ENCODE data around the gene TICRR. TPM values are rescaled to one million over a fixed set of nuclear protein-coding genes. Genes with fewer than 3 reads are reported as not detected.

The TICRR gene
- total and polyA plus RNA-seq, 2 of the 4 experiments (the other 2 are of a cell fraction) = 3.0 to 4.2 TPM

DNA sequence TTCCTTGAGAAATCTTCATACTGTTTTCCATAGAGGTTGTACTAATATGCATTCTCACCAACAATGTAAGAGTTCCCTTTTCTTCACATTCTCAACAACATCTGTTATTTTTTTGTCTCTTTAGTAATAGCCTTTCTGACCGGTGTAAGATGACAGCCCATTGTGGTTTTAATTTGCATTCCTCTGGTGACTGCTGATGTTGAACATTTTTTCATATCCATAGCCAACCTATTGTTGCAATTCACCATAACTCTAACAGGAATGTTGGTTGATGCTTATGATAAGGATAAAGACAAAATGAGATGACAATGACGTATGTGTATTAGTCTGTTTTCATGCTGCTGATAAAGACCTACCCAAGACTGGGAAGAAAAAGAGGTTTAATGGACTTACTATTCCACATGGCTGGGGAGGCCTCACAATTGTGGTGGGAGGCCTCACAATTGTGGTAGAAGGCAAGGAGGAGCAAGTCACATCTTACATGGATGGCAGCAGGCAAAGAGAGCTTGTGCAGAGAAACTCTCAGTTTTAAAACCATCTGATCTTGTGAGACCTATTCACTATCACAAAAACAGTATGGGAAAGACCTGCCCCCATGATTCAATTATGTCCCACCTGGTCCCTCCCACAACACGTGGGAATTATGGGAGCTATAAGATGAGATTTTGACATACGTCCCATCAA, 41.3 kb upstream of the TICRR start:
- no TSS peak for BruUV-seq (replicated peaks)
- TF ChIP-seq MAZ (IDR thresholded peaks at IDR 0.05; ENCODE audit: borderline replicate concordance, low read depth, low read length) (no peak), SMC3 (IDR thresholded peaks at IDR 0.05; ENCODE audit: low read depth, low read length) (no peak)
- in situ Hi-C loops (cut with MboI; ENCODE audit: low sequenced_read_pairs) = no loop called here

More for the DNA sequence above, 41.3 kb upstream of the TICRR start:
- no peak overlapping the region for H3K23ac ChIP-seq (ENCODE audit: low read depth, low read length)
- no peak overlapping the region for H2AK9ac ChIP-seq (replicated peaks; ENCODE audit: low read depth, low read length, poor library complexity)
- no peak overlapping the region for H3K56ac ChIP-seq (ENCODE audit: extremely low read depth, insufficient read depth, low read length)
- H2AK5ac ChIP-seq (ENCODE audit: low read depth, low read length) = no peak overlapping the region
- no peak overlapping the region for H4K91ac ChIP-seq (ENCODE audit: insufficient read depth, low read depth, low read length)
- no peak overlapping the region for H4K5ac ChIP-seq (ENCODE audit: low read depth, low read length)
- H3K27ac ChIP-seq (ENCODE audit: insufficient read depth, low read length) = no peak overlapping the region
- H3K4me3 ChIP-seq (ENCODE audit: insufficient read depth, low read depth, low read length) = no peak overlapping the region
- peaks cover 4% of the 10 kb centered on the region; the same call in 1 of the 2 replicates for H3K27me3 ChIP-seq (ENCODE audit: control insufficient read depth, insufficient read depth, low read length)
- H2BK5ac ChIP-seq (ENCODE audit: low read depth, low read length, poor library complexity, severe bottlenecking) = no peak overlapping the region
- CTCF ChIA-PET = no interaction called here
- no peaks in the 10 kb centered on the region for H3K9me1 ChIP-seq (ENCODE audit: insufficient read depth, low read length)
- H3K9me3 ChIP-seq (ENCODE audit: control insufficient read depth, insufficient read depth, low read length) = 0 out of 2 replicates have a peak, but pooled peaks cover 3% of the 10 kb centered on the region
- H2BK15ac ChIP-seq (ENCODE audit: low read depth, low read length) = no peak overlapping the region
- no peak for ATAC-seq (ENCODE audit: low read depth)
- no peaks in the 10 kb centered on the region for H4K20me1 ChIP-seq (ENCODE audit: insufficient read depth, low read length)
- no peaks in the 10 kb centered on the region for H3K4me1 ChIP-seq (ENCODE audit: control insufficient read depth, insufficient read depth, low read length)
- no peak overlapping the region for H2BK20ac ChIP-seq (ENCODE audit: low read depth, low read length)
- H2BK120ac ChIP-seq (ENCODE audit: low read depth, low read length) = no peak overlapping the region
- no peak overlapping the region for H3K14ac ChIP-seq (replicated peaks; ENCODE audit: low read depth, low read length)
- dilution Hi-C loops (cut with HindIII; ENCODE audit: low sequenced_read_pairs, unreplicated experiment) (no loop called here), intact Hi-C loops (cut with micrococcal nuclease) (no loop called here)
- no peak overlapping the region for H3K9ac ChIP-seq (ENCODE audit: low read depth, low read length)
- no peaks in the 10 kb centered on the region for H3K36me3 ChIP-seq (ENCODE audit: control insufficient read depth, insufficient read depth, low read length)
- H4K8ac ChIP-seq (ENCODE audit: low read depth in 2 of 2, low read length in 2 of 2) = no peak overlapping the region
- no peak overlapping the region for H3K18ac ChIP-seq (ENCODE audit: low read depth, low read length)
- no CpG with 5 or more reads among the region's 4 CpGs for WGBS, 2 experiments (ENCODE audit: extremely low coverage in 2 of 2, insufficient read length in 1 of 2)
- H3K4me2 ChIP-seq (ENCODE audit: low read depth, low read length) = no peak overlapping the region
- no peaks in the 10 kb centered on the region for H3K79me1 ChIP-seq (ENCODE audit: low read depth in 1 of 2, low read length in 2 of 2)
- H2AFZ ChIP-seq (replicated peaks; ENCODE audit: low read length, poor library complexity) = no peak overlapping the region
- POLR2A ChIA-PET (ENCODE audit: unreplicated experiment) = no interaction called here
- H3K4ac ChIP-seq (ENCODE audit: low read depth, low read length) = no peak overlapping the region
- DNase-seq = no peak
